HepG2 (cell line): ENCODE measurements around the gene GABRP. TPM values are rescaled to one million over a fixed set of nuclear protein-coding genes. Genes with fewer than 3 reads are reported as not detected.

Experiments
- ATAC-seq: fragments of 200-7000 bp; cut with Tn5 transposase; 3 replicates; pipeline ENCODE4 v1.9.1; 2020; ENCODE audit warnings: mild to moderate bottlenecking, moderate library complexity
- BruUV-seq: library from RNA; stranded (reverse); fragments of 400-500 nt; replicated peaks from 2 replicates; lab custom pipeline; 2021; lab: Mats Ljungman, UMichigan
- CTCF ChIA-PET: fragments of 300-600 bp; formaldehyde crosslinking; extraction: SDS; loops from one replicate; lab custom pipeline; 2021; ENCODE audit warnings: low total read pairs, inconsistent platforms, low intra/inter-chr PET ratio; lab: Yijun Ruan, JAX
- POLR2A ChIA-PET: fragments of 350-600 bp; sonication (Branson Sonifier 250); formaldehyde crosslinking; loops from one replicate; lab custom pipeline; 2020; ENCODE audit warnings: antibody characterized with exemption, inconsistent platforms; lab: Yijun Ruan, JAX
- DNase-seq: peaks from one replicate; pipeline ENCODE4 v3.0.0-alpha.2; 2015; ENCODE audit warnings: low spot score
- FAIRE-seq: peaks from 3 replicates; lab custom pipeline; 2011; peaks lifted over from hg19 to GRCh38; lab: Jason Lieb, UNC
- H2AFZ ChIP-seq: one replicate; pipeline ENCODE4 v1.6.1; 2011; ENCODE audit warnings: low read length, inconsistent platforms
- H3K27ac ChIP-seq: fragments of 300-600 bp; 3 replicates; pipeline ENCODE4 v1.8.0; 2011; ENCODE audit warnings: mixed run types, mild to moderate bottlenecking, mixed read lengths, low read length, inconsistent platforms; ENCODE audit not compliant: insufficient read depth; ENCODE audit errors: extremely low read length
- H3K27me3 ChIP-seq, 2 experiments: fragments of 200-600 bp in 1 of 2; 2 replicates in 1 of 2; 3 replicates in 1 of 2; pipeline versions ENCODE4 v1.6.0 to v1.8.0; 2011; ENCODE audit warnings: low read length in 2 of 2, mild to moderate bottlenecking in 2 of 2, moderate library complexity in 2 of 2, inconsistent platforms in 1 of 2; ENCODE audit not compliant: insufficient read depth in 2 of 2, control insufficient read depth in 1 of 2
- H3K36me3 ChIP-seq, 2 experiments: fragments of 200-600 bp in 1 of 2; replicated peaks in 1 of 2; 2 replicates in 1 of 2; 3 replicates in 1 of 2; pipeline versions ENCODE4 v1.5.1 to v1.8.0; 2011; ENCODE audit warnings: low read length in 2 of 2, inconsistent platforms in 1 of 2; ENCODE audit not compliant: insufficient read depth in 2 of 2, control insufficient read depth in 1 of 2
- H3K4me1 ChIP-seq: 2 replicates; pipeline ENCODE4 v1.5.1; 2012; ENCODE audit warnings: low read length, inconsistent platforms; ENCODE audit not compliant: insufficient read depth
- H3K4me2 ChIP-seq: 2 replicates; pipeline ENCODE4 v1.6.0; 2011; ENCODE audit warnings: low read depth, low read length, inconsistent platforms
- H3K4me3 ChIP-seq, 3 experiments: fragments of 200-600 bp in 1 of 3; sonication (generic), shearing (Covaris generic) in 1 of 3; replicated peaks in 1 of 3; 2 replicates each; pipeline ENCODE4 v1.5.1; 2011 to 2016; ENCODE audit warnings: low read length in 3 of 3, inconsistent platforms in 2 of 3, low read depth in 2 of 3, mild to moderate bottlenecking in 2 of 3, control low read depth in 1 of 3, mixed read lengths in 1 of 3; ENCODE audit not compliant: insufficient read depth in 1 of 3
- H3K79me2 ChIP-seq: one replicate; pipeline ENCODE4 v1.6.1; 2011; ENCODE audit warnings: low read length, inconsistent platforms; ENCODE audit not compliant: insufficient read depth
- H3K9ac ChIP-seq: 2 replicates; pipeline ENCODE4 v1.6.0; 2011; ENCODE audit warnings: mild to moderate bottlenecking, low read depth, low read length, inconsistent platforms; ENCODE audit not compliant: insufficient read depth
- H3K9me3 ChIP-seq: 2 replicates; pipeline ENCODE4 v1.5.1; 2012; ENCODE audit warnings: mild to moderate bottlenecking, low read length
- H4K20me1 ChIP-seq: 2 replicates; pipeline ENCODE4 v1.6.0; 2011; ENCODE audit warnings: inconsistent platforms, mild to moderate bottlenecking, low read length, moderate library complexity; ENCODE audit not compliant: insufficient read depth
- ESRRA ChIP-seq: sonication (generic); formaldehyde crosslinking; IDR thresholded peaks from 2 replicates; pipeline ENCODE4 v1.5.1; 2020; ENCODE audit warnings: mild to moderate bottlenecking, low read depth, missing genetic modification reagents
- GLI4 ChIP-seq: sonication (generic); formaldehyde crosslinking; IDR thresholded peaks from 2 replicates; pipeline ENCODE4 v1.5.1; 2020; ENCODE audit warnings: missing genetic modification reagents, mild to moderate bottlenecking, moderate library complexity, borderline replicate concordance
- HNF4A ChIP-seq: sonication (generic); formaldehyde crosslinking; IDR thresholded peaks from 2 replicates; pipeline ENCODE4 v1.4.0; 2020; ENCODE audit warnings: missing genetic modification reagents
- ISL2 ChIP-seq: sonication (generic); formaldehyde crosslinking; IDR thresholded peaks from 2 replicates; pipeline ENCODE4 v1.5.0; 2020; ENCODE audit warnings: missing genetic modification reagents
- KDM4B ChIP-seq: sonication (generic); formaldehyde crosslinking; IDR thresholded peaks from 2 replicates; pipeline ENCODE4 v1.4.0; 2020; ENCODE audit warnings: missing genetic modification reagents
- MXD3 ChIP-seq: IDR thresholded peaks from 2 replicates; pipeline ENCODE4 v1.6.1; 2016; ENCODE audit warnings: mild to moderate bottlenecking, missing biosample characterization, missing genetic modification reagents
- PCBP1 ChIP-seq: fragments of 200-400 bp; formaldehyde crosslinking; IDR thresholded peaks from 2 replicates; pipeline ENCODE4 v1.6.1; 2017; ENCODE audit warnings: mild to moderate bottlenecking, low read depth, low read length, borderline replicate concordance
- PHF8 ChIP-seq: sonication (generic); formaldehyde crosslinking; IDR thresholded peaks from 2 replicates; pipeline ENCODE4 v1.5.0; 2020; ENCODE audit warnings: missing genetic modification reagents
- RFXANK ChIP-seq: IDR thresholded peaks from 2 replicates; pipeline ENCODE4 v1.6.1; 2016
- SNAPC2 ChIP-seq: sonication (generic); formaldehyde crosslinking; IDR thresholded peaks from 2 replicates; pipeline ENCODE4 v1.8.1; 2022; ENCODE audit warnings: mild to moderate bottlenecking, missing genetic modification reagents
- TAF1 ChIP-seq: sonication (generic); formaldehyde crosslinking; IDR thresholded peaks from 2 replicates; pipeline ENCODE4 v1.4.0; 2020; ENCODE audit warnings: missing genetic modification reagents
- TFAP4 ChIP-seq: sonication (generic); IDR thresholded peaks from 2 replicates; pipeline ENCODE4 v1.6.1; 2016; ENCODE audit warnings: low read depth, borderline replicate concordance
- XBP1 ChIP-seq: sonication (generic); formaldehyde crosslinking; IDR thresholded peaks from 2 replicates; pipeline ENCODE4 v1.5.0; 2020; ENCODE audit warnings: missing genetic modification reagents
- ZBTB7A ChIP-seq: sonication (generic); formaldehyde crosslinking; IDR thresholded peaks from 2 replicates; pipeline ENCODE4 v1.8.0; 2022; ENCODE audit warnings: mild to moderate bottlenecking, missing genetic modification reagents
- ZGPAT ChIP-seq: IDR thresholded peaks from 2 replicates; pipeline ENCODE4 v1.6.1; 2016; ENCODE audit warnings: mild to moderate bottlenecking
- ZNF484 ChIP-seq: sonication (generic); formaldehyde crosslinking; IDR thresholded peaks from 2 replicates; pipeline ENCODE4 v1.5.1; 2020; ENCODE audit warnings: mild to moderate bottlenecking, low read depth, missing genetic modification reagents, borderline replicate concordance
- ZNF549 ChIP-seq: sonication (generic); formaldehyde crosslinking; IDR thresholded peaks from 2 replicates; pipeline ENCODE4 v1.5.0; 2020; ENCODE audit warnings: missing genetic modification reagents
- ZNF746 ChIP-seq: sonication (generic); formaldehyde crosslinking; IDR thresholded peaks from 2 replicates; pipeline ENCODE4 v1.8.0; 2022; ENCODE audit warnings: mild to moderate bottlenecking, missing genetic modification reagents
- ZNF841 ChIP-seq: sonication (generic); formaldehyde crosslinking; IDR thresholded peaks from 2 replicates; pipeline ENCODE4 v1.8.1; 2023; ENCODE audit warnings: missing genetic modification reagents, borderline replicate concordance
- WGBS: methylation state at CpG from one replicate; pipeline ENCODE4 v1.1.6; 2017; ENCODE audit warnings: low lambda C conversion rate; 5-methylcytosine and 5-hydroxymethylcytosine counted together
- in situ Hi-C: cut with HindIII; loops from 2 replicates; pipeline ENCODE4 v1.10.0; 2017; ENCODE audit warnings: low pct_unique_long_range_greater_than_20kb; ENCODE audit not compliant: extremely low pct_ligation_motif_present
- intact Hi-C: fragments of 100-400 bp; cut with micrococcal nuclease; formaldehyde crosslinking; loops from one replicate; pipeline ENCODE4 v1.10.0; 2022; ENCODE audit not compliant: unreplicated experiment
- polyA plus RNA-seq, 8 experiments: library from polyadenylated mRNA; depleted of rRNA in 3 of 8; stranded (reverse) in 7 of 8; unstranded in 1 of 8; fragments of >200 nt; fragmentation: Illumina TruSeq in 4 of 8; extraction: Trizol in 4 of 8; gene quantifications; 2 replicates each; pipeline versions ENCODE4 v1.2.1 to v1.2.3, GENCODE V29; 2011 to 2016; ENCODE audit warnings: low read depth in 4 of 8, missing spikeins in 1 of 8, mixed read lengths in 1 of 8; ENCODE audit not compliant: insufficient read depth in 1 of 8
- total RNA-seq, 5 experiments: library from RNA; depleted of rRNA; stranded (reverse); fragments of >200 nt; fragmentation: Illumina TruSeq; extraction: Trizol; gene quantifications; 2 replicates each; pipeline ENCODE4 v1.2.3, GENCODE V29; 2016; ENCODE audit warnings: low read depth in 1 of 5

The GABRP gene
- total and polyA plus RNA-seq, 2 of the 13 experiments (the other 11 are each of a cell fraction or from before 2014, with no cell fraction given), result not detected

- Histone ChIP-seq H3K4me2 (no peak overlapping the region), H3K9ac (no peak overlapping the region), H3K36me3 (no peaks in the 10 kb centered on the region), H4K20me1 (no peaks in the 10 kb centered on the region), H2AFZ (no peak overlapping the region), H3K4me1 (no peaks in the 10 kb centered on the region), H3K9me3 (no peaks in the 10 kb centered on the region), H3K4me3 (no peak overlapping the region), H3K79me2 (no peaks in the 10 kb centered on the region), H3K27ac (no peak overlapping the region), H3K27me3 (no peaks in the 10 kb centered on the region)
- ATAC-seq, result no peak
- in situ Hi-C loops, result no loop called here
- TF ChIP-seq RFXANK (CRISPR knock-in tag) (no peak), ZNF746 (CRISPR knock-in tag) (no peak), ZNF549 (CRISPR knock-in tag) (no peak), TAF1 (CRISPR knock-in tag) (no peak), ZGPAT (CRISPR knock-in tag) (no peak), TFAP4 (no peak), KDM4B (CRISPR knock-in tag) (no peak), PCBP1 (no peak), ZNF484 (CRISPR knock-in tag) (no peak), XBP1 (CRISPR knock-in tag) (no peak), ZBTB7A (CRISPR knock-in tag) (no peak), ESRRA (CRISPR knock-in tag) (no peak), ZNF841 (CRISPR knock-in tag) (no peak), PHF8 (no peak), SNAPC2 (CRISPR knock-in tag) (no peak), MXD3 (no peak), HNF4A (CRISPR knock-in tag) (no peak), GLI4 (CRISPR knock-in tag) (no peak), ISL2 (CRISPR knock-in tag) (no peak)
- BruUV-seq, result no TSS peak
- WGBS, result 8% methylated on average over 2 of the region's 2 CpGs
- POLR2A ChIA-PET, result no interaction called here
- FAIRE-seq, result no peak
- CTCF ChIA-PET, result no interaction called here
- DNase-seq, result no peak
- intact Hi-C loops, result no loop called here
These were observed 65.8 kb downstream of the GABRP start for GRCh38 chr5:170849374-170849773.
